Caki2 (cell line): ENCODE data around the gene RBM42. TPM values are rescaled to one million over a fixed set of nuclear protein-coding genes. Genes with fewer than 3 reads are reported as not detected.
A peak's percentile ranks its signal among the peaks of the same experiment; 100 is the strongest.

Experiments
- DNase-seq: peaks from one replicate; pipeline ENCODE4 v3.0.0-alpha.2; 2015; ENCODE audit warnings: low read depth
- in situ Hi-C: cut with HindIII; loops from 2 replicates; pipeline ENCODE4 v1.10.0; 2016; ENCODE audit warnings: low sequenced_read_pairs, low pct_unique_long_range_greater_than_20kb, mixed read lengths
- total RNA-seq: library from RNA; depleted of rRNA; stranded (reverse); fragments of >200 nt; shearing (Covaris generic); gene quantifications from 2 replicates; pipeline ENCODE4 v1.2.3, GENCODE V29; 2014; ENCODE audit warnings: low replicate concordance

The RBM42 gene
- total RNA-seq, 1 experiment from 2014 or later: 171 TPM

GRCh38 chr19:35618857-35619256 is 10.0 kb upstream of the RBM42 start:
- no peak for DNase-seq

GRCh38 chr19:35619290-35619923 is 9.4 kb upstream of the RBM42 start:
- in situ Hi-C loops: no loop called here
- no peak for DNase-seq

More at GRCh38 chr19:35618857-35619256, 10.0 kb upstream of the RBM42 start:
- in situ Hi-C loops: no loop called here

DNA sequence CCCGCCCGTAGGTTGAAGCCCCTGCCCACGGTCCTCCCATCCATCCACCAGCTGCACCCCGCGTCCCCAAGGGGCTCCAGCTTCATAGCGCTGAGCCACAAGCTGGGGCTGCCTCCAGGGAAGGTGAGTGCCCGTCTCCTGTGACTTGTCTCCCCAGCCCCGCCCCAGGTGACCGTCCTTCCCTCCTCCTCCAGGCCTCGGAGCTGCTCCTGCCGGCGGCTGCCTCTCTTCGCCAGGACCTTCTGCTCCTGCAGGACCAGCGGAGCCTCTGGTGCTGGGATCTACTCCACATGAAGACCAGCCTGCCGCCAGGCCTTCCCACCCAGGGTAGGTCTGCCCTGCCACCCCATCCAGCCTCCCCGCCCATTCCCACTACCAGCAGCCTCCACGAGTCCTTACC is 8.8 kb upstream of the RBM42 start:
- DNase-seq: no peak
- in situ Hi-C loops: no loop called here

DNA sequence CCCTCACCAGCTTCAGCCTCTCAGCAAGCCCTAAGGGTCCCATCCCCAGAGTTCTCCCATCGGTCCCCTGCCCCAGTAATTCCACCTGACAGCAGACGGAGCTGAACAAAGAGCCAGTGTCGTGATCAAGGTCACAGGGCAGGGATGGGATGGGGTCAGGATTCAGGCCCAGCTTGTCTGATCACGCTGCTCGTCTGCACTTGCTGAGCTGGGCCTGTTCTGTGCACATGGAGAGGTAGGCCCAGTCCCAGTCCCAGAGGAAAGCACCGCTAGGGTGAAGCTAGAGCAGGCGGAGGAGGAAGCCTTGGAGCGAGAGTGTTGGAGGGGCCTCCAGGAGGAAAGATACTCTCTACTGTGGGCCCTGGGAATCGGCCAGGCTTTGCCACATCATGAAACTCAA is 7.1 kb upstream of the RBM42 start:
- no peak for DNase-seq
- in situ Hi-C loops: no loop called here

DNA sequence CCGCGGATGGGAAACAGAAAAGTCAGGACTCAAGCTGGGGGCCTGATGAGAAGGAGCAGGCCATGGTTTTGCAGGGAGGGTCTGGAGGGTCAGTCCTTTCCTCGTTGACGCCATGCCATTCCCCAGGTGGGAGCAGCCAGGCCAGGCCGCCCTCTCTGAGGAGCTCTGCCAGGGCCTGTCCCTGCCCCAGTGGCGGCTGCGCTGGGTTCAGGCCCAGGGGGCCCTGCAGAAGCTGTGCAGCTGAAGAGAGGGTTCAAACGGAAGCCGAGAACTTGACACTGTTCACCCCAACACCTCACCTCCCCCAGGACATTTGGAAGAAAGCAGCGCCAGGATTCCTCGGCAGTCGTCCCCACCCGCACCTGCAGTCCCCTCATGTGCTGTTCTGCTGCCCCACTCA is 6.1 kb upstream of the RBM42 start:
- DNase-seq: no peak
- in situ Hi-C loops: no loop called here

DNA sequence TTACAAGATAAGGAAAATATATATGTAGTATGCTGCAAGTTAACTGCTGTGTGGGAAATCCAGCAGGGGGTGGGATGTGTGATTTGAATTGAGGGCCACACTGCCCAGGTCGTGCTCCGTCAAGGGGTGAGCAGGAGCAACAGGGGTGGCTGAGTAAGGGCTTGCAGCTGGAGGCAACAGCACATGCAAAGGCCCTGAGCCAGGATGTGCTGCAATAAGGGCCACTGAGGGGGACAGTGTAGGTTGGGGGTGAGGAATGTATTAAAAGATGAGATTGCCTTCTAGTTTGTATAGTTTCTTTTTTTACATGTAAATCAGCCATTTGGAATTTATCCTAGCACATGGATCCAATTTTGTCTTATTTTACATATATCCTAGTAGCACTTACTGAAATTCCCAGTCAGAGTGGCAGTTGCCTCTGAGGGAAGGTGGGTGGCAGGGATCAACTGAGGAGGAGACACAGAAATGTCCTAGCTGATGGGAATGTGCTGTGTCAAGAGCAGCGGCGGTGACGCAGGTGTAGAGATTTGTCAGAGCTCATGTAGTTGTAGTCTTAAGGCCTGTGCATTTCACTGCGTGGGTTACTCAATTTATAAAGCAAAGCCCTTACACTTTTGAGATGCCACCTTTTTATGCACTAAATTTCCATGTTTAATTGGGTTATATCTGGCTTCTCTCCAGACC is 5.4 kb upstream of the RBM42 start:
- in situ Hi-C loops: no loop called here
- DNase-seq: no peak

GRCh38 chr19:35628264-35628564 is 622 bp upstream of the RBM42 start:
- no peak for DNase-seq
- in situ Hi-C loops: no loop called here

GRCh38 chr19:35629332-35629633 is 447 bp downstream of the RBM42 start:
- in situ Hi-C loops: no loop called here
- no peak for DNase-seq

- no peak for DNase-seq
- in situ Hi-C loops: no loop called here
Measured at GRCh38 chr19:35633727-35634440, 5.0 kb downstream of the RBM42 start.

GRCh38 chr19:35636651-35637050 is 7.8 kb downstream of the RBM42 start:
- DNase-seq: no peak
- in situ Hi-C loops: no loop called here

DNA sequence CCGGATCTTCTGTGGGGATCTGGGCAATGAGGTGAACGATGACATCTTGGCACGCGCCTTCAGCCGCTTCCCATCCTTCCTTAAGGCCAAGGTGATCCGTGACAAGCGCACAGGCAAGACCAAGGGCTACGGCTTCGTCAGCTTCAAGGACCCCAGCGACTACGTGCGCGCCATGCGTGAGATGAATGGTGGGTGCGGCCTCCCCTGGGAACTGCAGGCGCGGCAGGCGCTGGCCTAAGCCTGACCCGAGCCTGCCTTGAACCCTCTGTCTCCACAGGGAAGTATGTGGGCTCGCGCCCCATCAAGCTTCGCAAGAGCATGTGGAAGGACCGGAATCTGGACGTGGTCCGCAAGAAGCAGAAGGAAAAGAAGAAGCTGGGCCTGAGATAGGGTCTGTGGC is 8.3 kb downstream of the RBM42 start:
- no peak for DNase-seq
- in situ Hi-C loops: no loop called here

- no peak for DNase-seq
- in situ Hi-C loops: no loop called here
Measured at GRCh38 chr19:35639321-35639639, 10.4 kb downstream of the RBM42 start.

- no peak for DNase-seq
- in situ Hi-C loops: no loop called here
Measured at GRCh38 chr19:35639863-35640262, 11.0 kb downstream of the RBM42 start.

- DNase-seq: no peak
- in situ Hi-C loops: no loop called here
Measured at GRCh38 chr19:35641515-35642151, 12.8 kb downstream of the RBM42 start, which contains the start of gene ETV2. Gene ETV2, plus strand, starts transcription at chr19:35641745. Its CDS starts 716 bp downstream, at chr19:35642461.

- in situ Hi-C loops: no loop called here
- no peak for DNase-seq
Measured at GRCh38 chr19:35642312-35642711, 13.5 kb downstream of the RBM42 start.

- in situ Hi-C loops: no loop called here
- no peak for DNase-seq
Measured at GRCh38 chr19:35642798-35643254, 14.0 kb downstream of the RBM42 start.

DNA sequence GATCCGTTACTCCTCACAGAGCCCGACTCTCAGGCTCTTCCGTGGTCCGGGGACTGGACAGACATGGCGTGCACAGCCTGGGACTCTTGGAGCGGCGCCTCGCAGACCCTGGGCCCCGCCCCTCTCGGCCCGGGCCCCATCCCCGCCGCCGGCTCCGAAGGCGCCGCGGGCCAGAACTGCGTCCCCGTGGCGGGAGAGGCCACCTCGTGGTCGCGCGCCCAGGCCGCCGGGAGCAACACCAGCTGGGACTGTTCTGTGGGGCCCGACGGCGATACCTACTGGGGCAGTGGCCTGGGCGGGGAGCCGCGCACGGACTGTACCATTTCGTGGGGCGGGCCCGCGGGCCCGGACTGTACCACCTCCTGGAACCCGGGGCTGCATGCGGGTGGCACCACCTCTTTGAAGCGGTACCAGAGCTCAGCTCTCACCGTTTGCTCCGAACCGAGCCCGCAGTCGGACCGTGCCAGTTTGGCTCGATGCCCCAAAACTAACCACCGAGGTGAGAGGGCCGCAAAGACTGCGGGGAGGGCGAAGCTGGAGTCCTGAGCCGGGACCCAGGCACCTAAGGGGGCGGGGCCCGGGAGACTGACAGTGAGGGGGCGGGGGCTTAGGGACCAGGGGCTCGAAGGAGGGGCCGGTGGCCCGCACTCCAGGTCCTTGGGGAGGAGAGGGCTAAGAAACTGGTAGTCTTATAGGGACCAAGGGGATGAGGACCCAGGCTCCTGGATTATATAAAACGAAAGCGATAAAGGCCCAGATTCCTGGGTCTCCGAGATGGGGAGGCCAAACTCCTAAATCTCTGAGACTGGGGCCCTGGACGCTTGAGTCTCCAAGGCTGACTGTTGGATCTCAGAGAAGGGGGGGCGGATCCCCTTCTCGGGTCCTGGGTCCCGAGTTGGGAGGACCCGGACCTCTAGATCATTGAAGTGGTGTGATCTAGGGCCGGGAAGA is 14.7 kb downstream of the RBM42 start:
- DNase-seq: peak; percentile 88
- in situ Hi-C loops: no loop called here

DNA sequence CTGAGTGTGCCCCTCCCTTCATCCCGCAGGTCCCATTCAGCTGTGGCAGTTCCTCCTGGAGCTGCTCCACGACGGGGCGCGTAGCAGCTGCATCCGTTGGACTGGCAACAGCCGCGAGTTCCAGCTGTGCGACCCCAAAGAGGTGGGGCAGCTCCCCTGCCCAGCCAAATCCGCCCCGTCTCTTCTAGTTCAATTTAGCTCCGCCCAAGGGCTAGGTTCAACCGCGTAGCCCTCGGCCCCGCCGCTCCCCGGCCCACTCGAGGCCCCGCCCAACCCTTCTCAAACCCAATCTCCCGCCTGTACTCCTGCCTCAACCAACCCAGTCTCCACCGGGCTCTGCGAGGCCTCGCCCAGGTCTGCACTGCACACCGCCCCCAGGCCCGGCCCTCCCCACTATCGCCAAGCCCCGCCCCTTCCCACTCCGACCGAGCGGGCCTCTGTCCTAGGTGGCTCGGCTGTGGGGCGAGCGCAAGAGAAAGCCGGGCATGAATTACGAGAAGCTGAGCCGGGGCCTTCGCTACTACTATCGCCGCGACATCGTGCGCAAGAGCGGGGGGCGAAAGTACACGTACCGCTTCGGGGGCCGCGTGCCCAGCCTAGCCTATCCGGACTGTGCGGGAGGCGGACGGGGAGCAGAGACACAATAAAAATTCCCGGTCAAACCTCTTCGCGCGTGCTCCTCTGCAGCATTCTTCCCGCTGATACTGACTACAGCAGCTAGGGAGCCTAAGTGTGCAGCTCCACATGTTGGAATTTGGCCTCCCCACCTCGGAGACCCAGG is 15.6 kb downstream of the RBM42 start:
- peak; percentile 90 for DNase-seq
- in situ Hi-C loops: no loop called here
